Uterus (tissue), 2 donors: ENCODE results near the gene TFB1M.

ENCODE experiments used
- POLR2A ChIP-seq, 2 donors: fragments of 450-650 bp; IDR thresholded peaks; one replicate each; pipeline ENCODE4 v1.6.1; 2016; ENCODE audit warnings: antibody characterized with exemption in 2 of 2, mild to moderate bottlenecking in 1 of 2, moderate library complexity in 1 of 2
- TF ChIP-seq, protein P1 (sequence below), 4 experiments: fragments of 200-600 bp in 2 of 4; fragments of 450-650 bp in 2 of 4; sonication (generic) in 2 of 4; IDR thresholded peaks; one replicate each; pipeline ENCODE4 v1.5.1; 2016 to 2019; ENCODE audit warnings: antibody characterized with exemption in 4 of 4, mild to moderate bottlenecking in 2 of 4, moderate library complexity in 1 of 4

DNA sequence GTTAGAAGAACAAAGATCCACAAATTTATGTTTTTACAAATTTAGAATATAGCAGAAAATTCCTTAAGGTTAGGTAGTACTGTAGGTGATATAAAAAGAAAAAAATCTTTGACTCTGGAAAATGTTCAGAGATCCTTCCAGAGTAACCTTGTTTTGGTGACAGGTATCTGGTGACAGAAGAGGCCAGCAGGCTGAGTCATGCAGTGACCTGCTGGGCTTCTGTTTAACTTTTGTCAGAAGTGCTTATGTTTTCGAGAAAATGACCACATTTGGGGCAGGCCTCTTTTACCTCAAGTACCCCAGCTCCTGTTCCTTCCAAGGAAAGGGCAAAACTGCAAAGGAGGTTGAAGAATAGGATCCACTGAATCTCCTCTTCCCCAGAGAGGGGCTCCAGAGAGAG lies 60.9 kb downstream of the TFB1M start:
- TF ChIP-seq, protein P1, sequence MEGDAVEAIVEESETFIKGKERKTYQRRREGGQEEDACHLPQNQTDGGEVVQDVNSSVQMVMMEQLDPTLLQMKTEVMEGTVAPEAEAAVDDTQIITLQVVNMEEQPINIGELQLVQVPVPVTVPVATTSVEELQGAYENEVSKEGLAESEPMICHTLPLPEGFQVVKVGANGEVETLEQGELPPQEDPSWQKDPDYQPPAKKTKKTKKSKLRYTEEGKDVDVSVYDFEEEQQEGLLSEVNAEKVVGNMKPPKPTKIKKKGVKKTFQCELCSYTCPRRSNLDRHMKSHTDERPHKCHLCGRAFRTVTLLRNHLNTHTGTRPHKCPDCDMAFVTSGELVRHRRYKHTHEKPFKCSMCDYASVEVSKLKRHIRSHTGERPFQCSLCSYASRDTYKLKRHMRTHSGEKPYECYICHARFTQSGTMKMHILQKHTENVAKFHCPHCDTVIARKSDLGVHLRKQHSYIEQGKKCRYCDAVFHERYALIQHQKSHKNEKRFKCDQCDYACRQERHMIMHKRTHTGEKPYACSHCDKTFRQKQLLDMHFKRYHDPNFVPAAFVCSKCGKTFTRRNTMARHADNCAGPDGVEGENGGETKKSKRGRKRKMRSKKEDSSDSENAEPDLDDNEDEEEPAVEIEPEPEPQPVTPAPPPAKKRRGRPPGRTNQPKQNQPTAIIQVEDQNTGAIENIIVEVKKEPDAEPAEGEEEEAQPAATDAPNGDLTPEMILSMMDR (IDR thresholded peaks at IDR 0.05), result no peak
- no peak for TF ChIP-seq POLR2A (IDR thresholded peaks at IDR 0.05)
